T47D (cell line): ENCODE results near the gene BMP6.
"Not testable (repeated sequence)": the region's sequence is repeated elsewhere in the genome, so short reads cannot be mapped to it uniquely, and the experiment has no call there.

Experiments
- DNase-seq, 2 experiments: peaks; one replicate each; pipeline versions ENCODE4 v3.0.0 to v3.0.0-alpha.2; 2011 to 2012; ENCODE audit warnings: low read depth in 1 of 2, low spot score in 1 of 2
- JUND ChIP-seq: IDR thresholded peaks from 2 replicates; pipeline ENCODE4 v1.6.1; 2012; ENCODE audit warnings: low read depth
- in situ Hi-C: cut with HindIII; loops from 2 replicates; pipeline ENCODE4 v1.10.0; 2016; ENCODE audit warnings: low sequenced_read_pairs, low pct_unique_long_range_greater_than_20kb

The BMP6 gene

DNA sequence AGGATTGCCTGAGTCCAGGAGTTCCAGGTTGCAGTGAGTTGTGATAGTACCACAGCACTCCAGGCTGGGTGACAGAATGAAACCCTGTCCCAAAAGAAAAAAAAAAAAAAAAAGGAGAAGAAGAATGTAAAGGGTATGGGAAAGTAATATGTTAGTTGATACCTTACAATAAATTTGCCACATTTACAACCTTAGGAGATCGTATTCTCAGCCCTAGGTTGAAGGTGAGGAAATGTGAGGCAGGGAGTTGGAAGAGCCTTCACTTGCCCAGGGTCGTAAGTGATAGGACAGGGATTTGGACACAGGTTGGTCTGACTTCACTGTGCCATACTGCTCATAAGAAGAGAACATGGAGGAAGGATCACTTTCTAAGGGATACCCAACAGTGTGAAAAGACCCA lies 68.6 kb downstream of the BMP6 start:
- TF ChIP-seq JUND = no peak
- in situ Hi-C loops = no loop called here
- no peak for DNase-seq

DNA sequence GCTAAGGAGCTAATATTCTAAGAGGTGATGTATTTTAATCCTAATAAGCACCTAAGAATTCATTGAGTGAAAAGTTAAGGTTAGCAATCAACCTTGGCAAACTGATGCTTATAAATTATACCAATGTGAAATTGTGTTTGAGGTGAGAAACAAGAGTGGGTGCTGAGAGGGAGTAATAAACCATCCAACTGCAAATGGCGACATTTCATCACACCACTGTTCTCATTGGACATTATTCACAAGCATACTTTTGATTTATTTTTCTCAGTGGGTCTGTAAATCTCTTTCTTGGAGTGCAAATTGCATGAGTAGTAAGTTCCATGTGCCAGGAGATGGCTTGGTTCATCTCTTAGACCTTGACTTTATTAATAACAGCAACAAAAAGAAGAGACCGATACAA lies 71.5 kb downstream of the BMP6 start:
- in situ Hi-C loops = no loop called here
- no peak for DNase-seq
- TF ChIP-seq JUND = no peak

DNA sequence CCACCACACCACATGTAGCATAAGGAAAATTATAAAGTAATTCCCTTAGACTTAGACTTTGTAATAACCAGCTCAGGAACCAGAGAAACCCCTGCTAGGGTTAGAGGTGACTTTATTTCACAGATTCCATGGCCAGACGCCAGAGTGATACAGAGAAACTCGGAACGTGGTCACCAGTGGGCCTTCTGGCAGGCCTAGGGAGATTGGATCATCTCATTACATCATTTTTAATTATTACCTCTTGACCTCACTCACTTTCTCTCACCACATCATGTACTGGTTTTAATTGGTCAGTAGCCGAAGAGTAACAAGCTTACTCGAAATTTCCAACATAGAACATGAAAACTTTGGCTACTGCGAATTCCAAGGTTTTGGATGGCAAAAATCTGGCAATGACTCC lies 72.9 kb downstream of the BMP6 start:
- no peak for TF ChIP-seq JUND
- no peak for DNase-seq
- in situ Hi-C loops = no loop called here

DNA sequence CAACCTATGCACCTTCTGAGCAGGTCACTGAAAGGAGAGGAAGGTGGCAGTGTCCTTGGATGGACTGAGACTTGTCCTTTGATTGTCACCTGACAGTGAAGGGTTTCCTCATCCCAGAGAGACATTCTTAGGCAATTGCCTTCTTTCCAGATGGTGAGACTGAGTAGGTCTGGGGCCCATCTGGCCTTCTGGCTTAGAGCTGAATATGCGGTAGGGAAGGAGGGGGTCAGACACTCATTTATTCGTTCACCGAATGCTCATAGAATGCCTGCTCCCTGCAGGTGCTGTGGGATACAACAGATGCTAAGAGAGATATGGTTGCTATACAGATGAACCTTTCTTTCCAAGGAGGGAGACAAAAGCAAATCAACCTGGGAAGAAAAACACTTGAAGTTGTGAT lies 76.8 kb downstream of the BMP6 start:
- in situ Hi-C loops = no loop called here

DNA sequence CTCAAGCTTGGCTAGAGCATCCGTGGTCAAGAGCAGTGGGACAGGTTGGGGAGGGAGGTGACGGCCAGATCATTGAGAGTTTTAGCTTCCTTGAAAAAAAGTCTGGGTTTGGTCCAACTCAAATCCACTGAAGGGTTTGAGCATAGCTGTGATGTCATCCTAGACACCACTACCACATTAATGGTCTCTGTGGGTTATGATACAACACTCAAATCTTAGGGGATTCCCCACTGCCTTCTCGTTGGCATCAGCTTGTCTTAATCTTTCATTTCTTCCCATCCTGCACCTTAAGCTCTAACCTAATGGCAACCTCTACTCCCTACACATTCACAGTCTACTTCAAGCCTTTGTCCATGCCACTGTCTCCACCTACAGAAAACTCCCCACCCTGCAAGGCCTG lies 77.3 kb downstream of the BMP6 start:
- DNase-seq = no peak
- no peak for TF ChIP-seq JUND
- in situ Hi-C loops = no loop called here

More for the DNA sequence above, 76.8 kb downstream of the BMP6 start:
- TF ChIP-seq JUND = no peak
- no peak for DNase-seq

DNA sequence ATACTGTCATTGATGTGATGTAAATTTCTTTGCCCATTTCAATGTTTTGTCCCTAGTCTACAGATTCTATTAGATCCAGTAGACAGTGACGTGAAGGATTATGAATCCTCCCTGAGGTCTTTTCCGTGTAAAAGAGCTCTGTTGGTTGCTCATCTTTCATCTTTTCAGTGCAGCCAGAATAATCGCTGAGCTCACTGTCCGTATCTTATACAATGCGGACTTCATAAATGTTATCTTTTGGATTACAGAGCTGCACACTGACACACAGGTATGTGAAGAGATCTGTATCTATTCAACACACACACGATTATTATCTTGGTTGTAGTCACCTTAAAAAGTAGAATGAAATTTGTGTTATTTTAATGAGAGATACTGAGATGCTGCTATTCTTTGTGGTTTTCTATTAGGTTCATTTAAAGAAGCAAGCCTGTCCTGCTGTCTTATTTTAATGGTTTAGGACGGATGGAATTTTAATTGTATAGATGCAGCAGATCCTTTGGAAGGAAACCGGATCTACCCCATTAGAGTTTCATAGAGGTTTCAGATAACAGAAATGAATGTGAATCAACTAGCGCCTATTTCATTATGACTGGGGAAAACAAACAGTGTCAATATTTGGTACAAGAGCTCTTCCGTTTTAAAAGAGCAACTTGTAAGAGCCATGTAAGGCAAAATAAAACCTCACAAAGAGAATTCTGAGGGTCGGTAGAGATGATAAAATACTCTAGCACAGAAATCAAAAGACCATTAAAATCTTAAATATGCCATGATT lies 79.4 kb downstream of the BMP6 start:
- TF ChIP-seq JUND = no peak
- DNase-seq = no peak
- in situ Hi-C loops = no loop called here

DNA sequence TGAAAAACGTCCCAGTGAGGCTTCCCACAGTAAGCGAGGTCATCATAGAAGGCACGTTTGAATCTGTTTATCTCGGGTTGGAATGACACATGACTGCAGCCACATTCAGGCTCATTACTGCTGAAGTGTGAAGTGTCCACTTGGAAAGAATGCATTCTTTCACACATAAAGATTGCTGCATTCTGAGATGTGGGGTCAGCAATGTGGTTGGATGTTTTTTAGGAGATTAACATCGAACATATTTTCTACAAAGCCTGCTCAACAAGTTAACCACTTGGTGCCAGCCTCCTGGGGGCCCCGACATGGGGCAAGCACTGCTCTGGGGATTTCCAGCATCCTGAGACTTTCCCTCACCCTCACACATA lies 79.9 kb downstream of the BMP6 start:
- in situ Hi-C loops = no loop called here
- no peak for DNase-seq
- TF ChIP-seq JUND = no peak

DNA sequence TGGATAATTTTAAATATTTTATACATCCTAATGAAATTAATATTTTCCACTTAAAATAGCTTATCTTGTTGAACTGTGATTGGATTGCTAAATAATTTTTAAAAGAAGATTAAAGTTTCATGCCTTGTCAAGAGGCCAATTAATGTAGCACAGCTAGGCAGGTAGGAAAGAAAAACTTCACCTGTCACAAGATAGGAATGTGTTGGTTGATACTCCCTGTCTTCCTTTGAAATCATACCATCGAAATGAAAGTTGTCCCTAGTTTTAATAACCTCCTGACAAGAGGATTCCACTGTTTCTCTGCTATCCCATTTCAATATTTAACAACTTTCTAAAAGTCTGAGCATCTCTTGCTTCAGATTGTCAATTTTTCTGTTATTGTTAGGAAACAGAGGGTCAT lies 80.8 kb downstream of the BMP6 start:
- no peak for DNase-seq
- in situ Hi-C loops = no loop called here
- TF ChIP-seq JUND = no peak

DNA sequence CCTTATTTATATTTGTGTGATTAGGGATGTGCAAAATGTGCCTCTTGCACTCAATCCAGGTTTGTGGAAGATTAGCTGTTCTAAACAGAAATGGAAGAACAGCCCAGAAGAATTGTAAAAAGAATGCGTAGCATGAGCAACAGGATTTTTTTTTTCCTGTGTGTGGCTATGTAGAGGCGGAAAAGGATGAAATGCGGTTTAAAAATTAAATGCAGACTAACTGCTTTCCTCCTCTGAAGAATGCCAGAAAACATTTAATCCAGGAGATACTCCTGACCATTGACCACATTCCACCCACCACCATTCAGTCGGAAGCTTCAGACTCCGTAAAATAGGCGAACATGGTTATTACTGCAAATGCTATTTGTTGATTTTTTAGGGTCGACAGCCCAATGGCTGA lies 83.4 kb downstream of the BMP6 start:
- no peak for DNase-seq
- TF ChIP-seq JUND = no peak
- in situ Hi-C loops = no loop called here

DNA sequence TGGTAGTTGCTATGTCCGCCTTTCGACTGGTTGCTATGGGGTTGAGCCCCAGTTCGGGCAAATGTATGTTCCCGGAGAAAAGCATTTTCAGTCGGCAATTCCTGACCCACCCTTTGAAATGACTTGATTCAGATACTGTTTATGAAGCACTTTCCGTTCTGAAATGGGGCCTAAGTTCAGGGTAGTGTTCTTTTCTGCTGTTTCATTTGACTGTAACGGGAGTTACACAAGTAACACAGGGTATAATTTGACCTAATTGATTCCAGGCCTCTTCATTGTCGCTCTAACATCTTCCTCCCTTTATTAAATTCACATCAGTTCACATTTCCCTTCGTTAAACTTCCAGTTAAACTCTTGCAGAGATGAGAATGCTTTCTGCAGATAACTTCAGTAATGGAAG lies 85.5 kb downstream of the BMP6 start:
- no peak for DNase-seq
- TF ChIP-seq JUND = no peak
- in situ Hi-C loops = no loop called here

DNA sequence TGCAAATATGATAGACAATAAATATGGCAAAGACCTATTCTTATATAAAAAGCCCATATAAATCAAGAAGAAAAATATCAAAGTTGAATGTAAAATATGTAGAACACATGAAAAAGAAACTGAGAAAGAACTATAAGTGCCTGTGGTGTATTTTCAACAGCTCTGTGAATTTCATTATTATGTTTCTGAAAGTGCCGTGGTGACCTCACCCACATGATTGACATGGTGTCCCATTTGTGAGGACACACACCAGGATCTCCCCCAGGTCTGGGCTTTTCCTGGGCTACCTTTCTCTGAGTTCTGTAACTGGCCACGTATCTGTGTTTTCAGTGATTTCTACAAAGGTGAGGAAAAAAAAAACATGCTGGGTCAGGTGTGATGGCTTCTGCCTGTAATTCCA lies 86.7 kb downstream of the BMP6 start:
- in situ Hi-C loops = no loop called here
- DNase-seq = no peak
- no peak for TF ChIP-seq JUND

DNA sequence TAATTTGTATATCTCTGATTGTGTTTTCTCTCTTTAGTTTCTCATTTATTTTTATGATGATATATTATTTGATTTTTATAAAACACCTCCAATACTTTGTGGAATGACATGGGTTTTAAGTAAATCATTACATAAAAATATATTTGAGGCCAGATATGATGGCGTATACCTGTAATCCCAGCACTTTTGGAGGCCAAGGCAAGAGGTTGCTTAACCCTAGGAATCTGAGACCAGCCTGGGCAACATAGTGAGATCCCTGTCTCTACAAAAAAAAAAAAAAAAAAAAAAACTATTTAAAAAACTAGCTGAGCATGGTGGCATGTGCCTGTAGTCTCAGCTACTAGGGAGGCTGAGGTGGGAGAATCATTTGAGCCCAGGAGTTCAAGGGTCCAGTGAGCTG lies 87.3 kb downstream of the BMP6 start:
- DNase-seq = no peak
- in situ Hi-C loops = no loop called here
- no peak for TF ChIP-seq JUND

DNA sequence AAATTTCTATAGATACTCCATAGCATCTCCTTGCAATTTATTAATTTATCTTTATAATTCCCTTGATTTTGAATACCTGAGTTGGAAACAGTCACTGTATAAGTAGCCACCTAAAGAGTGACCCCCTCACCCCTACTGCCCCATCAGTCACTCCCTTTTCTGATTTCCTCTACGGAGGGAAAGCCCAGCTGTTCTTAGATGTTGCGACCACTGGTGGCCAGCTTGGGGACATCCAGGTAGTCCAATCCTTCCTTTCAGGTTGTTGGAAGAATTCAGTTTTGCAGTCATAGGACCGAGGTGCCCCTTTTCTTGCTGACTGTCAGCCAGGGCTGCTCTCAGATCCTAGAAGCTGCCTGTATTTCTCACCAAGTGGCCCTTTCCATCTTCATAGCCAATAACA lies 87.8 kb downstream of the BMP6 start:
- peak in 1 of 2 experiments; percentile 26 for DNase-seq
- in situ Hi-C loops = no loop called here
- TF ChIP-seq JUND = no peak

DNA sequence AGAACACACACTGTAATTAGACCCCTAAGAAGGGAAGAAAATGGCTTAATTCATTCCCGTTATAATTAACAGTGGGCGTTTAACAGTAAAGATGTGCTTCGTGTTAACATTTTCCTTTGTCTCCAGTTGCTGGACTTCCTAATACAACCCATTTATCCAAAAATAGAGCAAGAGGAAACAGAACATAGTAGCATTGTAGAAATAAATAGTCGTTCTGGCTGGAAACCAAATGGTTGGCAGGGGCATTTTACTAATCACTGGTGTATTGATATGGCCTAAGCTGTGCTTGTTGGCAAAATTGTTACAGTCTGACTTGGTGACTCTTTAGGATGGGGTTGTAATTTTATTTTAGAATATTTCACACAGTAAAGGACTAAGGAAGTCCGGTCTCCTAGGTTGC lies 89.8 kb downstream of the BMP6 start:
- no peak for TF ChIP-seq JUND
- in situ Hi-C loops = no loop called here
- DNase-seq = no peak

DNA sequence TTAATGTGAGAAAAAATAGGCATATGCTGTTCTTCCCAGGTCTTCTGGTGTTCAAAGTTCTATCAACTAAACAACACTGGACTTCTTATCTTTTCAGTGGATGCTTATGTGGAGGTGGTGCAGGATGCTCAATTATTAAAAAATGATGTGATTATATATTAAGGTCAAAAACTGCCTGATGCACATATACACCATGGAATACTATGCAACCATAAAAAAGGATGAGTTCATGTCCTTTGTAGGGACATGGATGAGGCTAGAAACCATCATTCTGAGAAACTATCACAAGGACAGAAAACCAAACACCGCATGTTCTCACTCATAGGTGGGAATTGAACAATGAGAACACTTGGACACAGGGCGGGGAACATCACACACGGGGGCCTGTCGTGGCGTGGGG lies 91.3 kb downstream of the BMP6 start:
- DNase-seq, in situ Hi-C loops: not testable (repeated sequence)
